ENCODE data around the gene MICAL3.

GRCh38 chr22:17818649-17819048, 205.7 kb downstream of the MICAL3 start:
- TF ChIP-seq EZH2 (IDR thresholded peaks at IDR 0.05), result no peak
- no peak for TF ChIP-seq POLR2AphosphoS5 (IDR thresholded peaks at IDR 0.05; ENCODE audit: borderline replicate concordance, low read depth, low read length)
- TF ChIP-seq FOXP2 (optimal IDR thresholded peaks at IDR 0.05; ENCODE audit: control extremely low read depth, extremely low read length, insufficient read depth), result no peak
